ENCODE measurements around the gene GJC2.

Gene GJC2

DNA sequence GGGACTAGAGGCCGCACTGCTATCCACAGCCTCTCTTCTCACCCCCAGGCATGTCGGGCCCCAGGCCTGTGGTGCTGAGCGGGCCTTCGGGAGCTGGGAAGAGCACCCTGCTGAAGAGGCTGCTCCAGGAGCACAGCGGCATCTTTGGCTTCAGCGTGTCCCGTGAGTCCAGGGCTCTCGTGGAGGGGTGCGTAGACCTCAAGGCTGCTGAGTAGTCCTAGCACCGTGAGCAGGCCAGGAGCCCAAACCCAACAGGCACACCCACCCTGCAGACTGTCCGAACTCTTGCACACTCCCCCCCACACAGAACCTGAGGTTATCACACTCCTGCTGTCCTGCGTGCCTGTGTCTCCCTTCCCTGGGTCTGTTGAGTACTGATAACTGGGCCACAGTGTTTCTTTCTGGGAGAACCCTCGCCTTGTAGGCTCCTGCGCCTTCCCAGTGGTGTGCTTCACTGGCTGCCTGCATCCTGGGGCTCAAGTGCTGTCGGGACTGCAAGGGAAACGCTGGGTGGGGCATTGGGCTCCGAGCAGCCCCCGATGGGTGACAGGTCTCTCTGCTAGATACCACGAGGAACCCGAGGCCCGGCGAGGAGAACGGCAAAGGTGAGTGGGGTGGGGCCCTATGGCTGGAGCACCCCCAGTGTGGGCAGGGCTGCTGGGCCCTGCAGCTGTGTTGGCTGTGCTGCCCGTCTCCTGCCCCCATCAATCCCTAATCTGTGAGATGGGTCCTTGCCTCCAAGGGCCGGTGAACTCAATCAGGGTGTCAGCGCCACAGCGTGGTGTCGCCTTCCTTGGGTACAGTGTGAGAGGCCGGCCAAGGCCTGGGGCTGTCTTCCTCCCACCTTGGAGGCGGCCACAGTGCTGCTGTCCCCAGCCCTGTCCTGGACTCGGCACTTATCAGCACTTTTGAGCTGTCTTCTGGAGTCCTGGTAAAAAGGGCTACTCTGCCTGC, 4.0 kb upstream of the GJC2 start:
- DNase-seq, result peak; percentile 90

GRCh38 chr1:228146417-228147150, 3.1 kb upstream of the GJC2 start:
- no peak for DNase-seq

GRCh38 chr1:228147151-228147693, 2.5 kb upstream of the GJC2 start:
- no peak for DNase-seq

GRCh38 chr1:228147768-228148167, 2.0 kb upstream of the GJC2 start:
- DNase-seq, result no peak

DNA sequence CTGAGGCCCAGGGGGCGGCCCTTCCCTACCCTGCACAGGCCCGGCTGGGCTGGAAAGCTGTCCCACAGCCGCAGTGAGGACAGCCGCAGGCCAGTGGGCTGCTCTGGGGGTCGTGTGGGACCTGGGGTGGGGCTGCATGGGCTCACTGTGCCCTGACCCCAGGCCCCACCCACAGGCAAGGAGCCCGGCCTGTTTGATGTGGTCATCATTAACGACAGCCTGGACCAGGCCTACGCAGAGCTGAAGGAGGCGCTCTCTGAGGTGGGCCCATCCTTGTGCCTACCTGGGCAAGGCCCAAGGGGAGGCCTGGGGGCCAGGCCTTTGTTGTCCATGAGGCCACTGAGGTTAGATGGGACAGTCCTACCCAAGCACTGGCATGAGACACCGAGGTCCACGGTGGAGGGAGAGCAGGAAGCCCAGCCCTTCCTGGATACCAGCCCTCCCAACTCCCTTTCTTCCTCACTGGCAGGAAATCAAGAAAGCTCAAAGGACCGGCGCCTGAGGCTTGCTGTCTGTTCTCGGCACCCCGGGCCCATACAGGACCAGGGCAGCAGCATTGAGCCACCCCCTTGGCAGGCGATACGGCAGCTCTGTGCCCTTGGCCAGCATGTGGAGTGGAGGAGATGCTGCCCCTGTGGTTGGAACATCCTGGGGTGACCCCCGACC, 1.4 kb upstream of the GJC2 start:
- DNase-seq, result no peak

DNA sequence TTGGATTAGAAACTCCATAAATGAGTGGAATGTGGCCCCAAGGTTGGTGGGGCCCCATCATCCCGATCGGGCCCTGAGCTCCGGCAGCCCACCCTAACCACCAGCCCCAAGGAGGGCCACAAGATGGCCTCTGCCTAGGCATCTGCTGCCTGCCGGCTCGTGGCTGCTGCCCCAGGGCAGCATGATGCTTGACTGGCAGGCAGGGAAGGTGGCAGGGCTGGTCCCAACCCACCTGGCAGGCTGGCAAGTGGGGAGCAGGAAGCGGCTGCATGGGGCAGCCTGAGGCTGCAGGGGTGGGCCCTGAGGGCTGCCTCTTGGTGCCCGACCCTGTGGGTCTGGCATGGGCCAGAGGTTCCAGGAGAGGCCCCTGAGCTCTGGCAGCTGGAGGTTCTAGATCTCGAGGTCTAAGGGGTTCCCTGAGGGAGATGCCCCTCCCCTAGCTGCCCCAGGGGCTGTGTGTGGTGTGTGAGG, 760 bp upstream of the GJC2 start:
- DNase-seq, result no peak

GRCh38 chr1:228150120-228150460, 360 bp downstream of the GJC2 start:
- DNase-seq, result no peak

DNA sequence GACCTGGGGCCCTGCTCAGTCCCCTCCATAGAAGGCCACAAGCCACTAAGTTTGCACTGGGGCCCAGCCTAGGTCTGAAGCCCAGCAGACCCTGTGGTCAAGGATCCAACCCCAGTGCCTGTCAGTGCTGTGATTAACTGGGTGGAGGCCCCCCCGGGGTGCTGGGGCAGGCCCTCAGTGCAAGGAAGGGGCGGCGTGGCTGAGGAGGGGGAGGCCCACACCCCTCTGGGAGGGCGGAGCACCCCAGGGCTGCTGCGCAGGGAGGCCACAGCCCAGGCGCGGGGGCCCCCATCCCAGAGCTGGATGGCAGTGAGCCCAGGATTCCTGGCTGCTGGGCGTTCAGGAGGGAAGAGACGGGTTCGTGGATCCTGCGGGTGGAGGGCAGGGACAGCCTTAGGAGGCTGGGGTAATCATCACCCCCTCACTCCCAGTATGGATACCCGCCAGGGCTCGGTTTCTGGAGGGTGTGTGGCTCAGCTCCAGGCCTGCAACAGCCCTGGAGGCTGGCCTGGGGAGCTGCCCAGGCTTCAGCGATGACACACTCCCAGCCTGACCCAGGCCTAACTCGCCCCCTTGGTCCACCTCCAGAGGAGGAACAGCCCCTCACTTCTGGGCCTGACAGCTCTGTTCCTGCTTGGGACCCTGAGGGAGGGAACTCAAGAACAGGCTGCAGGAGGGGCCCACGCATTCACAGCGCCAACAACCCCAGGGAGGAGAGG, 890 bp downstream of the GJC2 start:
- no peak for DNase-seq

DNA sequence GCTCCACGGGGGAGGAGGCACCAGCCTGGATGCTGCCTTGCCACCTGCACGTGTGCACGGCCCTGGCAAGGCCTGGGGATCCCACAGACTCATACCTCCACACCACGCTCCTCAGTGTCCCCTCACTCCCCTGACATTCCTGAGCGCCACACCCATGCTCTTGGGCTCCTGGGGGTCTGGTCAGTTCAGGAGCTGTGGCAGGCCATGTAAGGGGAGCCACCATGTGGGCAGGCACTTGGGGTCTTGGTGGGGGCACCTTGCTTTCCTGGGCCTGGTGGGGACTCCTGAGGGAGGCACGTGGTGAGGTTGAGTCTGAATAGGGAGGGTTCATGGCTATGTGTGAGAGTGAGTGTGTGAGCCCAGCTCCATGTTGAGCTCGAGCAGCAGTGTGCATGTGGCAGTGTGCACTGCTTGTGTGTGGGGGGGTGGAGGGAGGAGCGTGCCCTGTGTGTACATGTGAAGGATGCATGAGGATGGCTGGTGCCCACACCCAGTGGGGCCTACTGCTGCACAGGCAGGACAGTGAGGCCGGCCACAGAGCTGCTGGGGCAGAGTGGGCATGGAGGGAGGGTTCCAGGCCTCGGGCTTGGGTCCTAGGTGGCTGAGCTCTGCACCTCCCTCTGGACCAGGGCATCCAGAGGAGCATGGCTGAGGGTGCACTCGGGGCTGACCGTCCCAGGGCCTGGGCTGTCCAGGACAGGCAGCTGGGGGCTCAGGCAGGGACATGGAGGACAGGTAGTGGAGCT, 1.6 kb downstream of the GJC2 start:
- no peak for DNase-seq

DNA sequence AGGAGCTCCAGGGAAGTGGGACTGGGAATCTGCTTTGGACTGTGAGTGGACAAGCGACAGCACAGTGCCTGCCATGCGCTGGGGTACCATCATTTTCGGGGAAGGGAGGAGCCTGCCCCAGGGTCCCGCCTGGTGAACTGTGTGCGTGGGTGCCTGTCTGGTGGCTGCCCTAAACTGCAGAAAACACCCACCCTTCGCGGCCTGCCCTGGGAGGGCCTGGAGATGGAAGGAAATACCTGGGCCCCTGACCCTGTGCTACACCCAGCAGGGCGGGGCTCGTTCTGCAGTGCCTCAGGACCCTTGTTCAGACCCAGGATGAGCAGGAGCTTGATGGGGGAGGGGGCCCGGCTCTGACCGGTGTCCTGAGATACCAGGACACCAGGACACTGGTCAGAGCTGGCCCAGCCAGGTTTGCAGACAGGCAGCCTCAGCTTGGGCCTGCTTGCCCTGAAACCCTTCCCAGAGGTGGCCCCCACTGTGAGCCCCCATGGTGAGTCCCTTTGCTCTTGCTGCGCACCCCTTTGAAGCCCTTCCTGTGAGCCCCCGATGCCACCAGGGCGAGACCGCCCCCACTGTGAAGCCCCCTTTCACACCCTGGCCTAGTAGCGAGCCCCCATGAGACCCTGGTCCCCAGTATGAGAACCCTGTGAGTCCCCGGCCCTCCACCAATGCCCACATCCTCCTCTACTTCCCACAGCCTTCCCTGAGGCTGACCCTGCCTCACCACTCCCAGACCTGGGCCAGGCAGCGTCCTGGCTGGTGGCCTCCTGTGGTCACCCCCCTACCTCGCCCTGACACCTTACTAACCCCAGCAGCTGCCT, 2.6 kb downstream of the GJC2 start:
- no peak for DNase-seq

DNA sequence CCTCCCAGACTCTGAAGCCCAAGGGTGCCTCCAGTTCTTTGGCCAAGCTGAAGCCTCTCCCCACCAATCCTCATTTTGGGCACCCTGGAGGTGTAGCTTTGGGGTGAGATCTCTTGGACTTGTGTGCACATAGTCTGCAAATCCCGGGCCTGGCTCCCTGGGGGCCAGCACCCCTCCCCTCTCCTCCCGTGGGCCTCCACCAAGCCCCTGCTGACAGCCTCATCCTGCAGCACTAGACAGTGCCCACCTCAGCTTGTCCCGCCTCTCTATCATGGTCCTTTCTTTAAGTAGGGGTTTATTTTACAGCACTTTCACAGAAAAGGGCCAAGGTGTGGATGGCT, 3.2 kb downstream of the GJC2 start:
- DNase-seq, result no peak

GRCh38 chr1:228154021-228154669, 4.4 kb downstream of the GJC2 start:
- DNase-seq, result no peak

GRCh38 chr1:228154670-228155571, 5.2 kb downstream of the GJC2 start:
- DNase-seq, result no peak

GRCh38 chr1:228155596-228156514, 6.1 kb downstream of the GJC2 start:
- no peak for DNase-seq

- DNase-seq, result no peak
Observed at GRCh38 chr1:228156515-228156881, 6.8 kb downstream of the GJC2 start.

DNA sequence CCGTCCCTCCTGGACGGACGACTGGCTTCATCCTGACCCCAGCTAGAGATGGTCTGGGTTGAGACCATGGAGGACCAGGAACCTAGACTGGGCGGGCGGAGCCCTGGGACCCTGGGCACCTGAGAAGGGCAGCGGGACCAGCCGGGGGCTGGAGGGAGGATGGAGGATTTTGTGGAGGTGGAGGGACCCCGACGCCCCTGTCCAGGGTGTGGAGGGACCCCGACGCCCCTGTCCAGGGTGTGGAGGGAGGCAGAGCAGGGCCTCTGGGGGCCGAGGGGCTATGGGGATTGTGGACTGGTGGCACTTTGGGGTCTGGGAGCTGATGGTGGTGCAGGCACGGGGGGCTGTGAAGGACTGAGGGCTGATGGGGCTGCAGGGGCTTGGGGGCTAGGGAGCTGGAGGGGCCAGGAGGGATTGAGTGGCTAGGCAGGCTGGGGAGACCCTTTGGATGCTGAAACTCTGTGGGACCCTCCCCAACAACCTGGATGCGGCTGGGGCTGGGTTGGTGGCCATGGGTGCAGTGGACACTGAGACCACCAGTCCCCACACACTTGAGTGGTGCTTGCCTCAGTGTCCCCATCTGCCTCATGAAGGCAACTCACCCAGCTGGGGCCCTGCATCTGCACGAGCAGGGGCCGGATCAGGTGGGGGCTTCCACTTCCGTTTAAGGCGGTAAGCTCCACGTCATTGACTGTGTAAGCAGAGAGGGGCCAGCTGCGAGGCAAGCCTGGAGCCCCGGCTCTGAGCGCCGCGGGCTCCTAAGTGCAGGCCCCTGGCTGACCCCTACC, 7.4 kb downstream of the GJC2 start:
- DNase-seq, result no peak

- DNase-seq, result no peak
Observed at GRCh38 chr1:228157729-228158126, 8.0 kb downstream of the GJC2 start.

Measured in hematopoietic multipotent progenitor cell treated with erythropoietin and hydrocortisone succinate and interleukin-3 and kit ligand, for 8 days (in vitro differentiated cells).